Measurements from ENCODE around the gene TSC22D2. TPM values are rescaled to one million over a fixed set of nuclear protein-coding genes. Genes with fewer than 3 reads are reported as not detected.

The TSC22D2 gene
- polyA plus RNA-seq, 1 donor from 2014 or later = 15.3 TPM

GRCh38 chr3:150421256-150421655, 13.2 kb downstream of the TSC22D2 start:
- Histone ChIP-seq H3K4me3 (ENCODE audit: low read length) (no peak overlapping the region), H3K9me3 (ENCODE audit: low read length) (no peaks in the 10 kb centered on the region), H3F3A (ENCODE audit: insufficient read depth, low read length, poor library complexity, severe bottlenecking) (no peaks in the 10 kb centered on the region), H3K36me3 (ENCODE audit: insufficient read depth, low read length) (no peaks in the 10 kb centered on the region), H3K27ac (ENCODE audit: low read length) (no peak overlapping the region), H3K27me3 (ENCODE audit: insufficient read depth, low read depth, low read length) (no peaks in the 10 kb centered on the region), H3K79me2 (replicated peaks; ENCODE audit: insufficient read depth, low read length) (peaks cover 68% of the 10 kb centered on the region), H4K20me1 (ENCODE audit: insufficient read depth) (no peaks in the 10 kb centered on the region), H3K4me2 (ENCODE audit: low read length) (no peak overlapping the region), H3K9me2 (ENCODE audit: insufficient read depth, low read length) (no peaks in the 10 kb centered on the region), H2AFZ (ENCODE audit: low read depth, low read length) (no peak overlapping the region), H3K9ac (ENCODE audit: low read length) (no peak overlapping the region)
- no peak for TF ChIP-seq TAF1 (IDR thresholded peaks at IDR 0.05; ENCODE audit: low read depth)
- no peak for TF ChIP-seq RAD21 (conservative IDR thresholded peaks at IDR 0.05)
- TF ChIP-seq SMC3 (conservative IDR thresholded peaks at IDR 0.05; ENCODE audit: poor library complexity) = no peak
- no peak for TF ChIP-seq EZH2 (IDR thresholded peaks at IDR 0.05; ENCODE audit: borderline replicate concordance, insufficient read depth, low read length, poor library complexity, severe bottlenecking)
- TF ChIP-seq MXI1 (conservative IDR thresholded peaks at IDR 0.05; ENCODE audit: poor library complexity, severe bottlenecking) = no peak
- no peak for TF ChIP-seq EP300 (conservative IDR thresholded peaks at IDR 0.05; ENCODE audit: poor library complexity, severe bottlenecking)
- TF ChIP-seq POLR2AphosphoS5 (IDR thresholded peaks at IDR 0.05) = no peak

- Histone ChIP-seq H3K4me2 (ENCODE audit: low read length) (no peak overlapping the region), H3K27ac (ENCODE audit: low read length) (no peak overlapping the region), H3K79me2 (replicated peaks; ENCODE audit: insufficient read depth, low read length) (peaks cover 65% of the 10 kb centered on the region), H3K9me3 (ENCODE audit: low read length) (no peaks in the 10 kb centered on the region), H3K27me3 (ENCODE audit: insufficient read depth, low read depth, low read length) (no peaks in the 10 kb centered on the region), H2AFZ (ENCODE audit: low read depth, low read length) (no peak overlapping the region), H3K9ac (ENCODE audit: low read length) (no peak overlapping the region), H3K4me3 (ENCODE audit: low read length) (no peak overlapping the region), H3K9me2 (ENCODE audit: insufficient read depth, low read length) (no peaks in the 10 kb centered on the region), H3F3A (ENCODE audit: insufficient read depth, low read length, poor library complexity, severe bottlenecking) (no peaks in the 10 kb centered on the region), H4K20me1 (ENCODE audit: insufficient read depth) (no peaks in the 10 kb centered on the region), H3K36me3 (ENCODE audit: insufficient read depth, low read length) (no peaks in the 10 kb centered on the region)
- TF ChIP-seq REST (IDR thresholded peaks at IDR 0.05; ENCODE audit: borderline replicate concordance) (no peak), EZH2 (IDR thresholded peaks at IDR 0.05; ENCODE audit: borderline replicate concordance, insufficient read depth, low read length, poor library complexity, severe bottlenecking) (no peak)
Measured at GRCh38 chr3:150421799-150422548, 13.9 kb downstream of the TSC22D2 start.

- no peak for TF ChIP-seq POLR2AphosphoS5 (IDR thresholded peaks at IDR 0.05)
- H3F3A ChIP-seq (ENCODE audit: insufficient read depth, low read length, poor library complexity, severe bottlenecking) = no peaks in the 10 kb centered on the region
- H3K9me2 ChIP-seq (ENCODE audit: insufficient read depth, low read length) = no peaks in the 10 kb centered on the region
- no peak overlapping the region for H3K9ac ChIP-seq (ENCODE audit: low read length)
- H4K20me1 ChIP-seq (ENCODE audit: insufficient read depth) = no peaks in the 10 kb centered on the region
- H3K27ac ChIP-seq (ENCODE audit: low read length) = no peak overlapping the region
- H3K36me3 ChIP-seq (ENCODE audit: insufficient read depth, low read length) = no peaks in the 10 kb centered on the region
- H2AFZ ChIP-seq (ENCODE audit: low read depth, low read length) = no peak overlapping the region
- no peak overlapping the region for H3K4me3 ChIP-seq (ENCODE audit: low read length)
- no peaks in the 10 kb centered on the region for H3K27me3 ChIP-seq (ENCODE audit: insufficient read depth, low read depth, low read length)
- H3K4me2 ChIP-seq (ENCODE audit: low read length) = no peak overlapping the region
- H3K79me2 ChIP-seq (replicated peaks; ENCODE audit: insufficient read depth, low read length) = peaks cover 63% of the 10 kb centered on the region
- no peaks in the 10 kb centered on the region for H3K9me3 ChIP-seq (ENCODE audit: low read length)
Measured at GRCh38 chr3:150422907-150423306, 14.8 kb downstream of the TSC22D2 start.
